Omental fat pad (tissue), 4 donors: ENCODE results near the gene STK25. TPM values are rescaled to one million over a fixed set of nuclear protein-coding genes. Genes with fewer than 3 reads are reported as not detected.
A peak's percentile ranks its signal among the peaks of the same experiment; 100 is the strongest.

ENCODE experiments used
- ATAC-seq: fragments of 150-250 bp; one replicate; pipeline ENCODE4 v1.9.1; 2016; ENCODE audit warnings: mild to moderate bottlenecking, moderate library complexity; ENCODE audit not compliant: low FRiP score
- DNase-seq: peaks from one replicate; pipeline ENCODE4 v3.0.0-alpha.2; 2019; ENCODE audit warnings: low spot score
- CTCF ChIP-seq, 3 donors: fragments of 450-650 bp; IDR thresholded peaks; one replicate each; pipeline ENCODE4 v1.5.1; 2016 to 2017; ENCODE audit warnings: antibody characterized with exemption in 3 of 3, mild to moderate bottlenecking in 3 of 3, moderate library complexity in 2 of 3
- total RNA-seq, 4 donors: library from RNA; depleted of rRNA; stranded (reverse); fragments of >200 nt; gene quantifications; one replicate each; pipeline ENCODE4 v1.1.0, GENCODE V29; 2016

Gene STK25
- total RNA-seq, 4 donors from 2014 or later: 103 to 175 (median 126) TPM

- DNase-seq (no peak), ATAC-seq (no peak)
- no peak for TF ChIP-seq CTCF (IDR thresholded peaks at IDR 0.05)
These were observed 37.4 kb upstream of the STK25 start for GRCh38 chr2:241545523-241546473.

GRCh38 chr2:241545106-241545505, 36.7 kb upstream of the STK25 start:
- DNase-seq: no peak
- no peak for ATAC-seq
- no peak for TF ChIP-seq CTCF (IDR thresholded peaks at IDR 0.05)

GRCh38 chr2:241542278-241542605, 33.9 kb upstream of the STK25 start:
- ATAC-seq: no peak
- no peak for DNase-seq
- no peak for TF ChIP-seq CTCF (IDR thresholded peaks at IDR 0.05)

GRCh38 chr2:241541564-241542277, 33.3 kb upstream of the STK25 start:
- no peak for TF ChIP-seq CTCF (IDR thresholded peaks at IDR 0.05)
- no peak for DNase-seq
- ATAC-seq: no peak

GRCh38 chr2:241540771-241541561, 32.6 kb upstream of the STK25 start:
- no peak for TF ChIP-seq CTCF (IDR thresholded peaks at IDR 0.05)
- DNase-seq (no peak), ATAC-seq (peak; percentile 33)

GRCh38 chr2:241540401-241540770, 32.0 kb upstream of the STK25 start:
- DNase-seq (no peak), ATAC-seq (peak; percentile 25)
- no peak for TF ChIP-seq CTCF (IDR thresholded peaks at IDR 0.05)
